GM13976 (cell line): ENCODE measurements around the gene PTPRM.

Source experiments
- DNase-seq: peaks from one replicate; pipeline ENCODE4 v3.0.0; 2012; ENCODE audit warnings: low spot score
- in situ Hi-C: fragments of 300-500 bp; cut with MboI; formaldehyde crosslinking; loops from one replicate; pipeline ENCODE4 v1.12.0; 2022; ENCODE audit warnings: low sequenced_read_pairs, mixed read lengths, inconsistent platforms; ENCODE audit not compliant: unreplicated experiment
- TF ChIP-seq, protein P1 (sequence below): IDR thresholded peaks from 2 replicates; pipeline ENCODE4 v1.5.1; 2012; ENCODE audit warnings: borderline replicate concordance, mild to moderate bottlenecking; ENCODE audit not compliant: insufficient read depth; ENCODE audit errors: extremely low read depth, missing control alignments, control extremely low read depth

The PTPRM gene

DNA sequence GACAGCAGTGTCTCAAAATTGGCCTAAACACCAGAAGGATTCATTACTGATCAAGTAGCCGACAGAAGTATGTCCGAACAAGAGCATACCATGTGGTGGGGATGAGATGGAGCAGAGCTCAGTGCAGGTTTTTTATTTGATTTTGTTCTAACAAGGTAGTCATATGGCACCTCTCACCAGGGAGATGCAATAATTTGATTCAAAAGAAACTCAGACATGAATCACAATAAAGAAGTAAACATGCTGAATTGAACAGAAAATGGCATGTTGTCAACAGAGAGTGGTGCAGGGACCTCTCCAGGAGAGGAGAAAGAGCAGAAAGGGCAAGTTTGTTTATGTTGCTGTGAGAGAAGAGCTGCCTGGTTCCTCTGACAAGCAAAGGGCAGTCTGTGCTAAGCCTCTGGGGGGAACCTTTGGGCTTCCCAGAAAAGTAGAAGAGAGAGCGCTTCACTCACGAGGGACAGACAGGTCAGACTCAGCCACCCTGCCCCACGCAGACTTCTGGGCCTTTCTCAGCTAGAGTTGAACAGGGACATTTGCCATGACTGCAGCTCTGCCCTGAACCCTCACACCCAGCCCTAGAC is 690.8 kb downstream of the PTPRM start:
- TF ChIP-seq, protein P1, sequence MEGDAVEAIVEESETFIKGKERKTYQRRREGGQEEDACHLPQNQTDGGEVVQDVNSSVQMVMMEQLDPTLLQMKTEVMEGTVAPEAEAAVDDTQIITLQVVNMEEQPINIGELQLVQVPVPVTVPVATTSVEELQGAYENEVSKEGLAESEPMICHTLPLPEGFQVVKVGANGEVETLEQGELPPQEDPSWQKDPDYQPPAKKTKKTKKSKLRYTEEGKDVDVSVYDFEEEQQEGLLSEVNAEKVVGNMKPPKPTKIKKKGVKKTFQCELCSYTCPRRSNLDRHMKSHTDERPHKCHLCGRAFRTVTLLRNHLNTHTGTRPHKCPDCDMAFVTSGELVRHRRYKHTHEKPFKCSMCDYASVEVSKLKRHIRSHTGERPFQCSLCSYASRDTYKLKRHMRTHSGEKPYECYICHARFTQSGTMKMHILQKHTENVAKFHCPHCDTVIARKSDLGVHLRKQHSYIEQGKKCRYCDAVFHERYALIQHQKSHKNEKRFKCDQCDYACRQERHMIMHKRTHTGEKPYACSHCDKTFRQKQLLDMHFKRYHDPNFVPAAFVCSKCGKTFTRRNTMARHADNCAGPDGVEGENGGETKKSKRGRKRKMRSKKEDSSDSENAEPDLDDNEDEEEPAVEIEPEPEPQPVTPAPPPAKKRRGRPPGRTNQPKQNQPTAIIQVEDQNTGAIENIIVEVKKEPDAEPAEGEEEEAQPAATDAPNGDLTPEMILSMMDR: no peak
- DNase-seq: no peak
- in situ Hi-C loops: no loop called here

DNA sequence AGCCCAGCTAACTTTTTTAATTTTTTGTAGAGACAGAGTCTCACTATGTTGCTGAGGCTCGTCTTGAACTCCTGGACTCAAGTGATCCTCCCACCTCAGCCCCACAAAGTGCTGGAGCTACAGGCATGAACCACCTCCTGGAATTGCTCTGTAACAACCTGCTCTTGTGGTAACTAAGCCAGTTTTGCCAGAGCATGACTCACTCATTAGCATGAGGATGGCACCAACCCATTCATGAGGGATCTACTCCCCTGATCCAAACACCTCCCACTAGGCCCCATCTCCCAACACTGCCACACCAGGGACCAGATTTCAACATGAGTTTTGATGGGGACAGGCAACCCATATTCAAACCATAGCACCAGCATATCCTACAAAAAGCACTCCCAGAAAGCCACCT is 693.2 kb downstream of the PTPRM start:
- TF ChIP-seq, protein P1: no peak
- no peak for DNase-seq
- in situ Hi-C loops: no loop called here

DNA sequence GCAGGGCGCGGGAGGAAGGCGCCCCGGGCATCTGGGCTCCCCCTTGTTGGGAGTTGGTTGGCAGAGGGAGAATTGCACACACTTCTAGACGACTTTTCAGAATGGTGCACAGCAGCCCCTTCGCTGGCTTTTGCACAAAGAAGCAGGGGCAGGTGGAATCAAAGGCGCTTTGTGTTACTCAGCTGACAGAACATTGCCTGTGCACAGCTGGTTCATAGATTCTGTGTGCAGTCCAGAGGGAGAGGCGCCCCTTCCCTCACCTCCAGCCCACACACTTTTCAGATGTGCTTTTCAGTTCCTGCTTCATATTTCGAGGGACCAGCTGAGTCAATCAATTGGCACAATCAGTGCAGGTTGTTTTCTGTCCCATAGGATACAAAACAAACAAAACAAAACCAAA is 693.7 kb downstream of the PTPRM start:
- TF ChIP-seq, protein P1: no peak
- in situ Hi-C loops: no loop called here
- DNase-seq: peak; percentile 23

DNA sequence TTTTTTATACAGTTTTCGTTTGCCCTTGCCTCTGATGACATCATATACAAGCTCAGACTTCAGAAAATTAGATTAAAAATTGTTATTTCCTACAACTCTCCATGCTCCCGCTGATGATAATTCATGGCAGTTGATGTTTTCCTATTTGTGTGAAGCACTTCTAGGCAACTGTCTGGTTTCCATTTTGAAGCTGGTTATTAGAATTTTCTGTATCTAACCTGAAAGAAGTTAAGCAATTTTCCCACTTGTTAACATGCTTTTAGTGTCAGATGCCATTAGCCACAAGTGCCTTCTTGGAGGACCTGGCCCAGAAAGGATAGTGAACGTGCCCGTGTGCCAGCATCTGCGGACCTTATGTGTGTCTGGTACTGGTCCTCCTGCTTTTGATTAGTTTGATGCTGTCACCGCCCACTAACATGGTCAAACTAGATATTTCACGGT is 694.6 kb downstream of the PTPRM start:
- no peak for DNase-seq
- in situ Hi-C loops: no loop called here
- TF ChIP-seq, protein P1: no peak

DNA sequence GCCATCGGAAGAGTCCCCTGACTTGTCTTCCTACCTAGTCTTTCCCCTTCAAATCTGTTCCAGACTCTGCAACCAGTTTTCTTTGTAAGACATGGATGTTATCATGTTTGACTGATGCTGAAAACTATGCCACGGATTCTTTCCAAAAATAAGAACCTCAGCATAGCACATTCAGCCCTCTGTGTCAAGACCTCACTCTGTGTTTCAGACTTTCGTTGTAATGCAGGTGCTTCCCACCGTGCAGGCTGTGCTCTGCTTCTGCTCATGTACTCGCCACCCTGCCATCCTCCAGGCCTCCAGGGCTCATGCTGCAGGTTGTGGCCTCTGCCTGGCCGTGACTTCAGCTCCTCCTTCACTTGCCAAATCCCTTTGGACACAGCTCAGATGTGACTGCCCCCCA is 695.1 kb downstream of the PTPRM start:
- in situ Hi-C loops: no loop called here
- TF ChIP-seq, protein P1: no peak
- no peak for DNase-seq

DNA sequence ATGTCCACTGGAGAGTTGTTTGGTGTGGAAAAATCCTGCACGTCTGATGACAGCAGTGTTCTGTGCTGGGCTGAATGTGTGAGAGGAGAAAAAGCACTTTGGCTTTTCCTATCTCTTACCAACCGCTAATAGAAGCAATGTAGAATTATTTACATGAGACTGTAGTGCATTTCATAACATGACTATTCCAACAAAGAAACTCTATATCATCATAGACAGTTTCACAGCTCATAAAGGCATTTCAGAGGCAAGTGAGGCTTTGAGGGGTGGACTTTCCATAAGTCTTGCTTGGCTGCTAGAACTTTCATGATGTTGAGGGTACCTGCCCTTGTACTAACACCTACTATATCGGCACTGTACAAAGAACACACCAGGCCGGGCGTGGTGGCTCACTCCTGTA is 697.0 kb downstream of the PTPRM start:
- in situ Hi-C loops: no loop called here
- DNase-seq: no peak
- TF ChIP-seq, protein P1: no peak
